ENCODE results near the gene NRM.
A peak's percentile ranks its signal among the peaks of the same experiment; 100 is the strongest.
"Not testable (repeated sequence)": the region's sequence is repeated elsewhere in the genome, so short reads cannot be mapped to it uniquely, and the experiment has no call there.

NRM gene

DNA sequence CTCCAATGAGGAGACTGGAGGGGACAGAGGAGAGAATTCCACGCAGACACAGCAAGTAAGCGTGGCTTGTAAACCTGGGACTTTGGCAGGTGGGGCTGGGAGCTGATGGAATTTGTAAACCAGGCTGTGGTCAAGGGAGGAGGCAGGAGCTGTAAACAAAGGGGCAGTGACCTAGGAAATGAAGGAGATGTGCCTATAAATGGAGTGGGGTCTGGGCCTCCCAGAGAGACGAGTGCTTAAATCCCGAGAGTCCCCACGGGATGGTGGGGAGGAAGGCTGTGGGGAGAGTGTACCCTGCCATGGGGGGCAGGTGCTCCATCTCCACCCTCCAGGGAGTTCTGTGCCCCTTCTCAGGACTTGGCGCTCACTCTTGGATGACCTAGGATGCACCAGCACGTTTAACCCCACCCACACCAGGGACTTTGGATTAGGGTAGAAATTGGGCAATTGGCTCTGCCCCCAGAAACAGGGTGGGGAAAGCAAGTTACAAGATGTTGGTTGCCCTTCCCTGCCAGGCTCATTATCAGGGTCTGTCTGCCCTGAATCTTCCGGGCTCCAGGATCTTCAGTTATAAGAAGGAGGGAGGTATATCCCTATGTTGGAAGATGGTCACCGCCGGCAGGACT lies 14.0 kb downstream of the NRM start:
- Histone ChIP-seq H3K79me1 (ENCODE audit: low read length) (peaks cover 5% of the 10 kb centered on the region), H4K12ac (ENCODE audit: low read depth, low read length) (no peak overlapping the region)
- WGBS (ENCODE audit: extremely low coverage, insufficient coverage, insufficient read length), result no CpG with 5 or more reads among the region's 10 CpGs

DNA sequence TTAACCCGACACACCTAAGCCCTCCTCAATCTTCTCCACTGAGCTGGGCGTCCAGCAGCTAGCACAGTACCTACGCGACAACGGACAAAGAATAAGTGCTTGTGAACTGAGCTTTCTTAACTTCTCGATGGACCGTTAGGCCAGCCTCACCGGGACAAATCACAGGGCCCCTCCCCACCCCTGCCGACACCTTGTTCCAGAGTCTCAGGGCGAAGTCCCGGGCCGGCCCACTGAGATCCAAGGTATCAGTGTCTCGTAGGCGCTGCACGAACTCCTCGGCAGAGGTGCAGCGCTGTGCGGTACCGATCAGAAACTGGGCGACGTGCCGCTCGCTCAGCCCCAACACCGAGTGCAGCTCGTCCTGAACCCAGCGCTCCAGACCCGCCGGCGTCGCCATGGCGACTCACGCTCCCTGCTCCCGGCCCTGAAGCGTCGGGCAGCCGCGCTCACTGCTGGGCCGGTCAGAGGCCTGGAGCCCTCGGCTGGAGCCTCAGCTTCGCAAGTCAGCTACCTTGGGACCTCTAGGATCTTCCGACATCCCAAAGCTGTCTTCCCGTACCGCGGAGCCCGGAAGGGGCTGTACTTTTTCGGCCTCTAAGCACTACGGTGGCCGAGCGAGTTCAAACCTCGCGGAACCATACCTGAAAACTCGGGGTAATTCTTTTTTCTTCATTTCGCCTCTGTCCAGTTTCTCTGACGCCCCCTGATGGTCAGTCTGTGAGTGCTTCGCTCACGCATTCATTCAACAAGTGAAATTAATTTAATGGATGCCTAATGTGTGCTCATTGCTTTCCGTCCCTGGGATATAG lies 18.1 kb downstream of the NRM start, which contains the start of gene DHX16:
DHX16 (minus strand) TSS at position 562 of the 809 bp plus-strand sequence; CDS start at position 397, 165 bp downstream.
- no peak within 1 kb of the TSS for H2BK5ac ChIP-seq (ENCODE audit: low read depth, low read length, poor library complexity)
- DNase-seq, result peak; percentile 95 to 100
- H3K36me3 ChIP-seq (ENCODE audit: control insufficient read depth in 1 of 2, insufficient read depth in 2 of 2, low read length in 2 of 2), result peaks cover 24 to 36% of the 10 kb centered on the region in 2 experiments
- H3K4me2 ChIP-seq (ENCODE audit: low read length), result peak within 1 kb of the TSS; percentile 96
- H3K23ac ChIP-seq (ENCODE audit: low read length), result no peak within 1 kb of the TSS
- peak within 1 kb of the TSS; percentile 64 for H4K8ac ChIP-seq (ENCODE audit: low read depth, low read length)
- peak within 1 kb of the TSS; percentile 28 for H4K91ac ChIP-seq (ENCODE audit: low read depth, low read length)
- H2AK5ac ChIP-seq (ENCODE audit: low read length), result peak within 1 kb of the TSS; percentile 75
- peak within 1 kb of the TSS; percentile 16 for H2BK12ac ChIP-seq (ENCODE audit: low read length)
- peak within 1 kb of the TSS; percentile 14 for H3K4ac ChIP-seq (ENCODE audit: low read depth, low read length)
- peak within 1 kb of the TSS; percentile 4 for H2BK120ac ChIP-seq (ENCODE audit: insufficient read depth, low read length, poor library complexity)
- H4K12ac ChIP-seq (ENCODE audit: low read depth, low read length), result peak within 1 kb of the TSS; percentile 36
- peak within 1 kb of the TSS; percentile 24 for H3K18ac ChIP-seq (ENCODE audit: low read length)
- WGBS (ENCODE audit: extremely low coverage, insufficient coverage, insufficient read length), result no CpG with 5 or more reads among the region's 57 CpGs
- H3K27me3 ChIP-seq (ENCODE audit: insufficient read depth, low read length), result no peaks in the 10 kb centered on the region
- H3K79me1 ChIP-seq (ENCODE audit: low read length), result peaks cover 5% of the 10 kb centered on the region
- H3K14ac ChIP-seq (ENCODE audit: low read length), result peak within 1 kb of the TSS; percentile 23
- H3K4me1 ChIP-seq (ENCODE audit: control insufficient read depth in 1 of 2, insufficient read depth in 2 of 2, low read length in 2 of 2), result no peaks in the 10 kb centered on the region
- peak within 1 kb of the TSS; percentile 31 for H3K27ac ChIP-seq (ENCODE audit: low read depth, low read length)
- peak within 1 kb of the TSS; percentile 41 for H2AFZ ChIP-seq (ENCODE audit: insufficient read depth, low read length, poor library complexity)
- H3K9me3 ChIP-seq (ENCODE audit: insufficient read depth, low read depth, low read length), result peaks cover 2% of the 10 kb centered on the region
- peak within 1 kb of the TSS; percentile 100 for H3K9ac ChIP-seq (ENCODE audit: low read length)
- peaks cover 7% of the 10 kb centered on the region for H3K79me2 ChIP-seq (ENCODE audit: control insufficient read depth, insufficient read depth, low read length, poor library complexity)
- H3K4me3 ChIP-seq (ENCODE audit: low read depth, low read length), result peak within 1 kb of the TSS; percentile 100

More for the DNA sequence above, 14.0 kb downstream of the NRM start:
- H3K4me2 ChIP-seq (ENCODE audit: low read length), result no peak overlapping the region
- H3K23ac ChIP-seq (ENCODE audit: low read length), result no peak overlapping the region
- no peak overlapping the region for H2AK5ac ChIP-seq (ENCODE audit: low read length)
- no peaks in the 10 kb centered on the region for H3K27me3 ChIP-seq (ENCODE audit: insufficient read depth, low read length)
- no peak overlapping the region for H3K9ac ChIP-seq (ENCODE audit: low read length)
- H2AFZ ChIP-seq (ENCODE audit: insufficient read depth, low read length, poor library complexity), result no peak overlapping the region
- H3K18ac ChIP-seq (ENCODE audit: low read length), result no peak overlapping the region
- no peak overlapping the region for H3K27ac ChIP-seq (ENCODE audit: low read depth, low read length)
- no peak overlapping the region for H2BK120ac ChIP-seq (ENCODE audit: insufficient read depth, low read length, poor library complexity)
- H3K4ac ChIP-seq (ENCODE audit: low read depth, low read length), result no peak overlapping the region
- H4K91ac ChIP-seq (ENCODE audit: low read depth, low read length), result no peak overlapping the region
- no peak overlapping the region for H3K14ac ChIP-seq (ENCODE audit: low read length)
- no peak overlapping the region for H2BK5ac ChIP-seq (ENCODE audit: low read depth, low read length, poor library complexity)
- H3K4me3 ChIP-seq (ENCODE audit: low read depth, low read length), result no peak overlapping the region
- H3K9me3 ChIP-seq (ENCODE audit: insufficient read depth, low read depth, low read length), result peaks cover 2% of the 10 kb centered on the region
- H3K4me1 ChIP-seq (ENCODE audit: control insufficient read depth in 1 of 2, insufficient read depth in 2 of 2, low read length in 2 of 2), result peaks cover 2 to 4% of the 10 kb centered on the region in 2 experiments
- H2BK12ac ChIP-seq (ENCODE audit: low read length), result no peak overlapping the region
- peaks cover 9% of the 10 kb centered on the region for H3K79me2 ChIP-seq (ENCODE audit: control insufficient read depth, insufficient read depth, low read length, poor library complexity)
- H4K8ac ChIP-seq (ENCODE audit: low read depth, low read length), result no peak overlapping the region
- DNase-seq, result no peak
- peaks cover 24 to 39% of the 10 kb centered on the region in 2 experiments for H3K36me3 ChIP-seq (ENCODE audit: control insufficient read depth in 1 of 2, insufficient read depth in 2 of 2, low read length in 2 of 2)

GRCh38 chr6:30670760-30671527 lies 19.8 kb downstream of the NRM start:
- H2BK120ac ChIP-seq (ENCODE audit: insufficient read depth, low read length, poor library complexity), result no peak overlapping the region
- no peak overlapping the region for H2BK5ac ChIP-seq (ENCODE audit: low read depth, low read length, poor library complexity)
- peaks cover 13 to 21% of the 10 kb centered on the region in 2 experiments for H3K36me3 ChIP-seq (ENCODE audit: control insufficient read depth in 1 of 2, insufficient read depth in 2 of 2, low read length in 2 of 2)
- H3K4ac ChIP-seq (ENCODE audit: low read depth, low read length), result no peak overlapping the region
- no peaks in the 10 kb centered on the region for H3K27me3 ChIP-seq (ENCODE audit: insufficient read depth, low read length)
- no peak overlapping the region for H2AK5ac ChIP-seq (ENCODE audit: low read length)
- H4K12ac ChIP-seq (ENCODE audit: low read depth, low read length), result no peak overlapping the region
- no CpG with 5 or more reads among the region's 27 CpGs for WGBS (ENCODE audit: extremely low coverage, insufficient coverage, insufficient read length)
- no peak overlapping the region for H2BK12ac ChIP-seq (ENCODE audit: low read length)
- H3K9me3 ChIP-seq (ENCODE audit: insufficient read depth, low read depth, low read length), result peaks cover 2% of the 10 kb centered on the region
- no peak overlapping the region for H3K4me2 ChIP-seq (ENCODE audit: low read length)
- DNase-seq, result no peak
- H3K79me2 ChIP-seq (ENCODE audit: control insufficient read depth, insufficient read depth, low read length, poor library complexity), result peaks cover 7% of the 10 kb centered on the region
- no peak overlapping the region for H3K23ac ChIP-seq (ENCODE audit: low read length)
- no peak overlapping the region for H4K8ac ChIP-seq (ENCODE audit: low read depth, low read length)
- no peak overlapping the region for H3K18ac ChIP-seq (ENCODE audit: low read length)
- H3K79me1 ChIP-seq (ENCODE audit: low read length), result peaks cover 5% of the 10 kb centered on the region
- no peaks in the 10 kb centered on the region for H3K4me1 ChIP-seq (ENCODE audit: control insufficient read depth in 1 of 2, insufficient read depth in 2 of 2, low read length in 2 of 2)
- H4K91ac ChIP-seq (ENCODE audit: low read depth, low read length), result no peak overlapping the region
- H3K27ac ChIP-seq (ENCODE audit: low read depth, low read length), result no peak overlapping the region
- H3K9ac ChIP-seq (ENCODE audit: low read length), result no peak overlapping the region
- H3K14ac ChIP-seq (ENCODE audit: low read length), result no peak overlapping the region
- H2AFZ ChIP-seq (ENCODE audit: insufficient read depth, low read length, poor library complexity), result no peak overlapping the region
- H3K4me3 ChIP-seq (ENCODE audit: low read depth, low read length), result no peak overlapping the region

GRCh38 chr6:30666300-30666699 lies 24.5 kb downstream of the NRM start:
- H3K23ac ChIP-seq (ENCODE audit: low read length); H3K18ac ChIP-seq (ENCODE audit: low read length); H3K9me3 ChIP-seq (ENCODE audit: insufficient read depth, low read depth, low read length); H3K79me2 ChIP-seq (ENCODE audit: control insufficient read depth, insufficient read depth, low read length, poor library complexity); H3K4me1 ChIP-seq (ENCODE audit: control insufficient read depth in 1 of 2, insufficient read depth in 2 of 2, low read length in 2 of 2); H3K14ac ChIP-seq (ENCODE audit: low read length); H2AFZ ChIP-seq (ENCODE audit: insufficient read depth, low read length, poor library complexity); H3K4me3 ChIP-seq (ENCODE audit: low read depth, low read length); H3K27ac ChIP-seq (ENCODE audit: low read depth, low read length); H2BK12ac ChIP-seq (ENCODE audit: low read length); H3K9ac ChIP-seq (ENCODE audit: low read length); H2BK120ac ChIP-seq (ENCODE audit: insufficient read depth, low read length, poor library complexity); H2AK5ac ChIP-seq (ENCODE audit: low read length); H3K79me1 ChIP-seq (ENCODE audit: low read length); H4K12ac ChIP-seq (ENCODE audit: low read depth, low read length); H2BK5ac ChIP-seq (ENCODE audit: low read depth, low read length, poor library complexity); H4K91ac ChIP-seq (ENCODE audit: low read depth, low read length); DNase-seq; H3K27me3 ChIP-seq (ENCODE audit: insufficient read depth, low read length); H3K4ac ChIP-seq (ENCODE audit: low read depth, low read length); H4K8ac ChIP-seq (ENCODE audit: low read depth, low read length); H3K4me2 ChIP-seq (ENCODE audit: low read length): not testable (repeated sequence)
- H3K36me3 ChIP-seq (ENCODE audit: control insufficient read depth in 1 of 2, insufficient read depth in 2 of 2, low read length in 2 of 2), result peaks cover 42 to 60% of the 10 kb centered on the region in 2 experiments
- WGBS (ENCODE audit: extremely low coverage, insufficient coverage, insufficient read length), result no CpG with 5 or more reads among the region's 2 CpGs

Data from trophoblast cell (in vitro differentiated cells and primary cell).